Measurements from ENCODE around the gene ZRANB3. TPM values are rescaled to one million over a fixed set of nuclear protein-coding genes. Genes with fewer than 3 reads are reported as not detected.

The ZRANB3 gene
- total RNA-seq, 1 donor from 2014 or later, result 11.0 TPM

DNA sequence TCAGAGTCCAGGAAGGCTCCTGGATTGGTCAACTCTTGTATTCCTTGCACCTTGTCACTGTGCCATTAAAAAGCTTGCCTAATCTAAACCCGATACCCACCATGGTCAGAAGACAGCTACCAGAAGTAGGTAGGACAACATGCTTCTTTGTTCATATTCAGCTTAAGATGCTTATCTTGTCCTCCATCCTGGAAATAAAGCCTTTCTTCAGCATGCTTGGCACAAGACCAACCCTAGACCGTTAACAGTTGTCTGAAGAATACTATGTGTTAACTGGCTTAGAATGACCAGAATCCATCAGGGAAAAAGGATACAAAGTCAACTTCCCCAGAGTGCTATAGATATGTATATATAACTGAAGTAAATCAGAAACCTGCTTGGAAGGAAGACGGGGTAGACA, 193.9 kb downstream of the ZRANB3 start:
- H3K4me3 Mint-ChIP-seq (ENCODE audit: unreplicated experiment), result no peak overlapping the region

GRCh38 chr2:135335256-135335655, 195.8 kb downstream of the ZRANB3 start:
- Mint-ChIP-seq H3K9me3 (ENCODE audit: unreplicated experiment) (peaks cover 22% of the 10 kb centered on the region), H3K27me3 (ENCODE audit: unreplicated experiment) (no peaks in the 10 kb centered on the region), H3K4me1 (ENCODE audit: unreplicated experiment) (no peaks in the 10 kb centered on the region), H3K4me3 (ENCODE audit: unreplicated experiment) (no peak overlapping the region), H3K27ac (ENCODE audit: unreplicated experiment) (no peak overlapping the region), H3K36me3 (ENCODE audit: unreplicated experiment) (peaks cover 10% of the 10 kb centered on the region)
- DNase-seq (ENCODE audit: extremely low spot score, unreplicated experiment), result no peak
- no peak for TF ChIP-seq CTCF (IDR thresholded peaks at IDR 0.05)

More for the DNA sequence above, 193.9 kb downstream of the ZRANB3 start:
- no peak for TF ChIP-seq CTCF (IDR thresholded peaks at IDR 0.05)
- Mint-ChIP-seq H3K4me1 (ENCODE audit: unreplicated experiment) (no peaks in the 10 kb centered on the region), H3K27me3 (ENCODE audit: unreplicated experiment) (no peaks in the 10 kb centered on the region), H3K27ac (ENCODE audit: unreplicated experiment) (no peak overlapping the region), H3K36me3 (ENCODE audit: unreplicated experiment) (peaks cover 11% of the 10 kb centered on the region), H3K9me3 (ENCODE audit: unreplicated experiment) (peaks cover 17% of the 10 kb centered on the region)
- no peak for DNase-seq (ENCODE audit: extremely low spot score, unreplicated experiment)

DNA sequence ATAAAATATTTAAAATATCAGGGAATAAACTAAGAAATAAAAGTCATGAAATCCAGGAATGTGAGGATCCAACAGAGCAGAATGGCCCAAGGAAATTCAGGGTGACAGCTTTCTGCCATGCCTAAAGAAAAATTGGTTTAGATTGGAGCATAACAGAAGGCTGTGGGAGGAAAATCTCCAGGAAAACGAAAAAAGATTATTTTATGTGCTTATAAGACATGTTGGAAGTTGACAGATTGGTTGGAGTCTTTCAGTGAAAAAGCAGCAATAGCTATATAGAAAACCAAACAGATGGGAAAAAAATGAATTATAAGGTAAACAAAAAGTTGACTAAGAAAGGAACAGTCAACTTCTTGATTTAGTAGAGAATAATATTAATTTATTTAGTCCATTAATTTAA, 203.9 kb downstream of the ZRANB3 start:
- Mint-ChIP-seq H3K9me3 (ENCODE audit: unreplicated experiment) (peaks cover 29% of the 10 kb centered on the region), H3K27ac (ENCODE audit: unreplicated experiment) (no peak overlapping the region), H3K4me1 (ENCODE audit: unreplicated experiment) (no peaks in the 10 kb centered on the region), H3K36me3 (ENCODE audit: unreplicated experiment) (peaks cover 7% of the 10 kb centered on the region), H3K4me3 (ENCODE audit: unreplicated experiment) (no peak overlapping the region), H3K27me3 (ENCODE audit: unreplicated experiment) (no peaks in the 10 kb centered on the region)
- no peak for TF ChIP-seq CTCF (IDR thresholded peaks at IDR 0.05)
- DNase-seq (ENCODE audit: extremely low spot score, unreplicated experiment), result no peak

- H3K9me3 Mint-ChIP-seq (ENCODE audit: unreplicated experiment), result no peaks in the 10 kb centered on the region
- H3K36me3 Mint-ChIP-seq (ENCODE audit: unreplicated experiment), result no peaks in the 10 kb centered on the region
- no peaks in the 10 kb centered on the region for H3K27me3 Mint-ChIP-seq (ENCODE audit: unreplicated experiment)
- no peak overlapping the region for H3K4me3 Mint-ChIP-seq (ENCODE audit: unreplicated experiment)
- DNase-seq (ENCODE audit: extremely low spot score, unreplicated experiment), result no peak
- H3K27ac Mint-ChIP-seq (ENCODE audit: unreplicated experiment), result no peak overlapping the region
- no peak for TF ChIP-seq CTCF (IDR thresholded peaks at IDR 0.05)
- no peaks in the 10 kb centered on the region for H3K4me1 Mint-ChIP-seq (ENCODE audit: unreplicated experiment)
Observed at GRCh38 chr2:135320465-135321355, 210.3 kb downstream of the ZRANB3 start.

DNA sequence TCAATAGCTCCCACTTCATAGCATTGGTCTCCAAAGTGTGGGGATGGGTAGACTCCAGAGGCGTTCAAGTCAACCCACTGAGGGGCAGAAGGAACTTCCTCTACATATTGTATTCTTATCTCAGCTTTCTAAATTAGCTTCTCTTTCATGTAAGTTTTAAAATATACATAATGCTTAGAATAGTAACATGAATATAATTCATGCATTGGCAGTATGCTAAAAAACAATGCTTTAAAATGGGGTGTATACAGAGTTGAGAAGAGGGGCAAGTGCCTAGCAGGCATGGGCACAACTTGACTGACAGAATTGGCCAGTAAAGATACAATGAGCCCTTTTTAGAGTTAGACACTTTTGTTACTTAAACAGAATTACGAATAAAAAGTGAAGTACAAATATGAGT, 212.2 kb downstream of the ZRANB3 start:
- DNase-seq (ENCODE audit: extremely low spot score, unreplicated experiment), result no peak
- Mint-ChIP-seq H3K9me3 (ENCODE audit: unreplicated experiment) (no peaks in the 10 kb centered on the region), H3K36me3 (ENCODE audit: unreplicated experiment) (no peaks in the 10 kb centered on the region), H3K4me1 (ENCODE audit: unreplicated experiment) (no peaks in the 10 kb centered on the region), H3K27me3 (ENCODE audit: unreplicated experiment) (no peaks in the 10 kb centered on the region), H3K4me3 (ENCODE audit: unreplicated experiment) (no peak overlapping the region), H3K27ac (ENCODE audit: unreplicated experiment) (no peak overlapping the region)
- TF ChIP-seq CTCF (IDR thresholded peaks at IDR 0.05), result no peak
